PC-9 (cell line): ENCODE results near the gene ETNK2. TPM values are rescaled to one million over a fixed set of nuclear protein-coding genes. Genes with fewer than 3 reads are reported as not detected.

Source experiments
- BruUV-seq: library from RNA; stranded (reverse); fragments of 400-500 nt; replicated peaks from 2 replicates; lab custom pipeline; 2021; lab: Mats Ljungman, UMichigan
- CTCF ChIA-PET: fragments of 300-600 bp; sonication (Branson Sonifier 250); formaldehyde crosslinking; loops from one replicate; lab custom pipeline; 2022; ENCODE audit warnings: antibody characterized with exemption; lab: Charles Lee
- POLR2A ChIA-PET: fragments of 300-600 bp; sonication (Branson Sonifier 250); formaldehyde crosslinking; loops from one replicate; lab custom pipeline; 2022; ENCODE audit warnings: antibody characterized with exemption; ENCODE audit not compliant: unreplicated experiment; lab: Charles Lee
- DNase-seq, 2 experiments: peaks; one replicate each; pipeline versions ENCODE4 v3.0.0 to v3.0.0-alpha.2; 2015 to 2022; ENCODE audit warnings: mixed read lengths in 1 of 2
- H2AFZ ChIP-seq: fragments of 200-600 bp; sonication (generic); 2 replicates; pipeline ENCODE4 v1.8.1; 2017; ENCODE audit warnings: antibody characterized with exemption
- H3F3A ChIP-seq: fragments of 200-600 bp; sonication (generic); 2 replicates; pipeline ENCODE4 v1.8.1; 2017; ENCODE audit warnings: antibody characterized with exemption, mild to moderate bottlenecking, low read depth; ENCODE audit not compliant: insufficient read depth
- H3K27ac ChIP-seq: fragments of 200-600 bp; sonication (generic); 2 replicates; pipeline ENCODE4 v1.6.1; 2016; ENCODE audit warnings: mixed run types
- H3K27me3 ChIP-seq: fragments of 200-600 bp; sonication (generic); 2 replicates; pipeline ENCODE4 v1.6.1; 2016; ENCODE audit warnings: low read depth, mixed run types; ENCODE audit not compliant: insufficient read depth
- H3K36me3 ChIP-seq: fragments of 200-600 bp; sonication (generic); 2 replicates; pipeline ENCODE4 v1.6.1; 2016; ENCODE audit warnings: low read depth, mixed run types
- H3K4me1 ChIP-seq: fragments of 200-600 bp; sonication (generic); replicated peaks from 2 replicates; pipeline ENCODE4 v1.6.1; 2016; ENCODE audit warnings: mixed run types; ENCODE audit not compliant: insufficient read depth
- H3K4me2 ChIP-seq: fragments of 200-600 bp; sonication (generic); 2 replicates; pipeline ENCODE4 v1.6.1; 2017; ENCODE audit warnings: mixed run types
- H3K4me3 ChIP-seq: fragments of 200-600 bp; sonication (generic); 2 replicates; pipeline ENCODE4 v1.6.1; 2016; ENCODE audit warnings: mixed run types
- H3K79me2 ChIP-seq: fragments of 200-600 bp; sonication (generic); 2 replicates; pipeline ENCODE4 v1.6.1; 2017; ENCODE audit warnings: low read depth, mixed run types
- H3K9me2 ChIP-seq: fragments of 200-600 bp; sonication (generic); 2 replicates; pipeline ENCODE4 v1.8.1; 2017; ENCODE audit warnings: mild to moderate bottlenecking; ENCODE audit not compliant: insufficient read depth
- H3K9me3 ChIP-seq: fragments of 200-600 bp; sonication (generic); 2 replicates; pipeline ENCODE4 v1.8.1; 2016; ENCODE audit warnings: low read depth; ENCODE audit not compliant: insufficient read depth
- H4K20me1 ChIP-seq: fragments of 200-600 bp; sonication (generic); 2 replicates; pipeline ENCODE4 v1.8.1; 2017; ENCODE audit not compliant: insufficient read depth
- EZH2 ChIP-seq: fragments of 200-600 bp; sonication (generic); IDR thresholded peaks from 2 replicates; pipeline ENCODE4 v1.8.0; 2017; ENCODE audit warnings: antibody characterized with exemption, low read depth
- intact Hi-C: fragments of 100-400 bp; cut with micrococcal nuclease; formaldehyde crosslinking; loops from one replicate; pipeline ENCODE4 v1.10.0; 2022; ENCODE audit not compliant: unreplicated experiment
- total RNA-seq: library from RNA; stranded (reverse); gene quantifications from 2 replicates; pipeline ENCODE4 v1.2.3, GENCODE V29; 2021
- TF ChIP-seq, protein P1 (sequence below): fragments of 200-600 bp; sonication (generic); conservative IDR thresholded peaks from 2 replicates; pipeline ENCODE4 v1.6.1; 2017; ENCODE audit warnings: mixed run types, antibody characterized with exemption, mild to moderate bottlenecking, moderate library complexity

ETNK2 gene
- total RNA-seq, 1 experiment from 2014 or later = 16.3 TPM

DNA sequence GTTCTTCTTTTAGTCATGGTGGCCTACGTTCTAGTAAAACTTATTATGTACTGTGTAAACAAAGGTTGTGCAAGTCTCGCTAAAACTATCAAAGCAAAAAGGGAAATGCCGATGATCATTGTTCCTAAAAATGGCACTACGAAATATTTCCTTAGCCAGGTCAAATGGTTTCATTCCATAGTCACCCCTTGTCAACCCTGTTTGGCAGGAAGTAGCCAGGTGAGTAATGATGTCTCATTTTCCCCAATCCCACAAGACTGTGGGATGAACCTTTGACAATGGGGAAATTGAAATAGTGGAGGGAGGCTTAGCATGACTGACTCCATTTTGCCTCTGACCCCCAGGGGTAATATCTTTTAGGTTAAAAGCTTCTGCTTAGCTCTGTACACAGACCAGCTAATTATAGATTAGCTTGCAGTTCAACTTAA is 19.9 kb upstream of the ETNK2 start:
- no peaks in the 10 kb centered on the region for H4K20me1 ChIP-seq
- peak overlapping the region; percentile 88 for H3K27ac ChIP-seq
- intact Hi-C loops = loop anchor here (1.0 to 5.0 kb wide), 3 partner anchors 19 to 336 kb away; no protein-coding TSS in a partner anchor
- no peaks in the 10 kb centered on the region for H3K27me3 ChIP-seq
- H3K4me3 ChIP-seq = no peak overlapping the region
- H3K9me2 ChIP-seq = no peaks in the 10 kb centered on the region
- peaks cover 10% of the 10 kb centered on the region; the same call in 1 of the 2 replicates for H3K36me3 ChIP-seq
- H3K4me1 ChIP-seq = peaks cover 53% of the 10 kb centered on the region
- H3K9me3 ChIP-seq = peaks cover 24% of the 10 kb centered on the region
- BruUV-seq = no TSS peak
- TF ChIP-seq EZH2 = no peak
- TF ChIP-seq, protein P1, sequence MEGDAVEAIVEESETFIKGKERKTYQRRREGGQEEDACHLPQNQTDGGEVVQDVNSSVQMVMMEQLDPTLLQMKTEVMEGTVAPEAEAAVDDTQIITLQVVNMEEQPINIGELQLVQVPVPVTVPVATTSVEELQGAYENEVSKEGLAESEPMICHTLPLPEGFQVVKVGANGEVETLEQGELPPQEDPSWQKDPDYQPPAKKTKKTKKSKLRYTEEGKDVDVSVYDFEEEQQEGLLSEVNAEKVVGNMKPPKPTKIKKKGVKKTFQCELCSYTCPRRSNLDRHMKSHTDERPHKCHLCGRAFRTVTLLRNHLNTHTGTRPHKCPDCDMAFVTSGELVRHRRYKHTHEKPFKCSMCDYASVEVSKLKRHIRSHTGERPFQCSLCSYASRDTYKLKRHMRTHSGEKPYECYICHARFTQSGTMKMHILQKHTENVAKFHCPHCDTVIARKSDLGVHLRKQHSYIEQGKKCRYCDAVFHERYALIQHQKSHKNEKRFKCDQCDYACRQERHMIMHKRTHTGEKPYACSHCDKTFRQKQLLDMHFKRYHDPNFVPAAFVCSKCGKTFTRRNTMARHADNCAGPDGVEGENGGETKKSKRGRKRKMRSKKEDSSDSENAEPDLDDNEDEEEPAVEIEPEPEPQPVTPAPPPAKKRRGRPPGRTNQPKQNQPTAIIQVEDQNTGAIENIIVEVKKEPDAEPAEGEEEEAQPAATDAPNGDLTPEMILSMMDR = no peak
- ChIA-PET POLR2A (no interaction called here), CTCF (interaction anchor here (0.9 to 1.6 kb wide), 2 partner anchors 19 to 27 kb away, joined by 3 to 5 read pairs; no protein-coding TSS in a partner anchor)
- H3K4me2 ChIP-seq = peak overlapping the region; percentile 58
- H2AFZ ChIP-seq = no peak overlapping the region
- peaks cover 27% of the 10 kb centered on the region for H3K79me2 ChIP-seq
- peak; percentile 68 to 99 for DNase-seq
- H3F3A ChIP-seq = peaks cover 22% of the 10 kb centered on the region

DNA sequence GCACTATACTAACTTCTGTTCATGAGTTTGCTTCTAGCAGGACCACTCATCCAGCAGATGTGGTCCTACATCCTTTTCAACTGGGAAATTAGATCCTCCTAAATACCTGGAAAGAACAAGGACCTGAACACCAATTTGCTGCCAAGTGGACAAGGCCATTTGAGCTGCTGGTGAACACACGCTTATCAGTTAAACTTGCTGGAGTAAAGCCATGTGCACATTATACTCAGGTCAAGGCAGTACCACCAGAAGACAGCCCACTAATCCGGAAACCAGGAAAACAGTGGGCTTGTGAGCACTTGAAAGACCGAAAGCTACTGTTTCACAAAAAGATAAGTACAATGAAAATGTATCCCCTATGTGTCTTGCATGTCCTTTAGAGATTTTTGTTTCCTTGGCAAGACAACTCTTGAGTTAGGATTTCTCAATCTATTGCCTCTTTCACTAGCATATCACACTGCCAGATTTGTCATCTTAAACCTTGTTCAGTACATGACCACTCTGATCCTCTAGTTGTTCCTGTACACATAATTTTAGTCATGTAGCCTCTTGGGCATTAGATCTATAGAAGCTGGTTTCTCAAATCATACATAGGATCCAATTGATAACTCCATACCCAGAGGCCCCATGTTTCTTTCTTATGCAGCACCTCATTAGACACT is 18.8 kb upstream of the ETNK2 start:
- ChIA-PET POLR2A (interaction anchor here (0.6 kb wide), 1 partner anchor 224 kb away, joined by 3 read pairs; no protein-coding TSS in a partner anchor), CTCF (no interaction called here)
- peak overlapping the region; percentile 6; the same call in 1 of the 2 replicates for H3K4me2 ChIP-seq
- H3K27me3 ChIP-seq = no peaks in the 10 kb centered on the region
- no peak overlapping the region for H3K4me3 ChIP-seq
- H3K36me3 ChIP-seq = peaks cover 10% of the 10 kb centered on the region; the same call in 1 of the 2 replicates
- H3K9me2 ChIP-seq = no peaks in the 10 kb centered on the region
- peaks cover 45% of the 10 kb centered on the region for H3K4me1 ChIP-seq
- no TSS peak for BruUV-seq
- no peak for DNase-seq
- peak overlapping the region; percentile 88 for H3K27ac ChIP-seq
- H3F3A ChIP-seq = peaks cover 22% of the 10 kb centered on the region
- TF ChIP-seq, protein P1 = no peak
- no peak for TF ChIP-seq EZH2
- no peaks in the 10 kb centered on the region for H4K20me1 ChIP-seq
- no peak overlapping the region for H2AFZ ChIP-seq
- peaks cover 15% of the 10 kb centered on the region for H3K79me2 ChIP-seq
- peaks cover 24% of the 10 kb centered on the region for H3K9me3 ChIP-seq
- intact Hi-C loops = loop anchor here (1.0 to 5.0 kb wide), 2 partner anchors 28 to 337 kb away; no protein-coding TSS in a partner anchor

DNA sequence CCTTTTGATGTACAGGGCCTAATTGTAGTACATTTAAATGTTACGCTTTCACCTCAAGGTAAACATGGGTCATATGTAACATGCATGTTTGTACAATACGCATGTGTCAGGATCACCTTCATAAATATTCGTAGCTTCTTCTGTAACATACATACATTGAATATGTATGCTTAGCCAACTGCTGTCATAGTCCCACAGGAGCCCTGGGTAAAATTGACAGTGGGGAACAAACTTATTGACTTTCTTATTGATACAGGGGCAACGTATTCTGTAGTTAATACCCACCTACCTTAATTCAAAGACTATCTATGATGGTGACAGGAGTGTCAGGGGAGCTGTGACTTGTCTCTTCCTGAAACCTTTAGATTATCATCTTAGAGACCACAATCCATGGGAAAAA is 18.0 kb upstream of the ETNK2 start:
- Histone ChIP-seq H3K36me3 (peaks cover 10% of the 10 kb centered on the region; the same call in 1 of the 2 replicates), H4K20me1 (no peaks in the 10 kb centered on the region), H3K79me2 (peaks cover 7% of the 10 kb centered on the region; the same call in 1 of the 2 replicates), H3K4me3 (no peak overlapping the region), H3K9me3 (peaks cover 24% of the 10 kb centered on the region), H3K27me3 (no peaks in the 10 kb centered on the region), H3K4me1 (peaks cover 44% of the 10 kb centered on the region), H3K4me2 (no peak overlapping the region), H3F3A (peaks cover 22% of the 10 kb centered on the region), H3K27ac (peak overlapping the region; percentile 88; the same call in 1 of the 2 replicates), H3K9me2 (no peaks in the 10 kb centered on the region), H2AFZ (no peak overlapping the region)
- CTCF ChIA-PET = no interaction called here
- TF ChIP-seq EZH2 = no peak
- TF ChIP-seq, protein P1 = no peak
- intact Hi-C loops = loop anchor here (5.0 kb wide), 1 partner anchor 337 kb away; no protein-coding TSS in a partner anchor
- no TSS peak for BruUV-seq
- no peak for DNase-seq
- POLR2A ChIA-PET = interaction anchor here (0.6 kb wide), 1 partner anchor 224 kb away, joined by 3 read pairs; no protein-coding TSS in a partner anchor
